Measurements from ENCODE around the gene LRRIQ4.

- TF ChIP-seq POLR2A (IDR thresholded peaks at IDR 0.05) (no peak), CTCF (IDR thresholded peaks at IDR 0.05) (no peak)
Observed at GRCh38 chr3:169777822-169778221, 34.8 kb upstream of the LRRIQ4 start.

All from body of pancreas (tissue), 4 donors.